Astrocyte (in vitro differentiated cells and primary cell): ENCODE measurements around the gene SEC11C. TPM values are rescaled to one million over a fixed set of nuclear protein-coding genes. Genes with fewer than 3 reads are reported as not detected.

Source experiments
- DNase-seq: peaks from one replicate; pipeline ENCODE4 v3.0.0-alpha.2; 2010; ENCODE audit warnings: low read depth
- FAIRE-seq: peaks from 2 replicates; lab custom pipeline; 2011; peaks lifted over from hg19 to GRCh38; lab: Jason Lieb, UNC
- H2AFZ ChIP-seq: 2 replicates; pipeline ENCODE4 v1.6.0; 2012; ENCODE audit warnings: low read depth, low read length, inconsistent platforms
- H3K27ac ChIP-seq: 2 replicates; pipeline ENCODE4 v1.5.1; 2011; ENCODE audit warnings: low read depth, low read length, inconsistent platforms
- H3K27me3 ChIP-seq: 2 replicates; pipeline ENCODE4 v1.6.0; 2011; ENCODE audit warnings: low read length, inconsistent platforms; ENCODE audit not compliant: insufficient read depth
- H3K36me3 ChIP-seq: 2 replicates; pipeline ENCODE4 v1.5.1; 2011; ENCODE audit warnings: low read length, inconsistent platforms; ENCODE audit not compliant: insufficient read depth
- H3K4me1 ChIP-seq: 2 replicates; pipeline ENCODE4 v1.5.1; 2011; ENCODE audit warnings: low read length, inconsistent platforms; ENCODE audit not compliant: insufficient read depth
- H3K4me2 ChIP-seq: 2 replicates; pipeline ENCODE4 v1.6.0; 2012; ENCODE audit warnings: low read length, inconsistent platforms
- H3K4me3 ChIP-seq: 2 replicates; pipeline ENCODE4 v1.5.1; 2011; ENCODE audit warnings: low read depth, mild to moderate bottlenecking, low read length, inconsistent platforms; ENCODE audit not compliant: insufficient read depth
- H3K79me2 ChIP-seq: 2 replicates; pipeline ENCODE4 v1.6.0; 2012; ENCODE audit warnings: mild to moderate bottlenecking, low read length, inconsistent platforms; ENCODE audit not compliant: insufficient read depth
- H3K9ac ChIP-seq: 2 replicates; pipeline ENCODE4 v1.6.0; 2012; ENCODE audit warnings: mild to moderate bottlenecking, low read length, inconsistent platforms
- H3K9me3 ChIP-seq: 2 replicates; pipeline ENCODE4 v1.5.1; 2012; ENCODE audit warnings: low read depth, mild to moderate bottlenecking, low read length, inconsistent platforms; ENCODE audit not compliant: insufficient read depth
- H4K20me1 ChIP-seq: 2 replicates; pipeline ENCODE4 v1.6.0; 2012; ENCODE audit warnings: low read length, inconsistent platforms; ENCODE audit not compliant: insufficient read depth
- H3K27ac Mint-ChIP-seq: one replicate; pipeline ENCODE4 v1.8.0; 2021; ENCODE audit warnings: mild to moderate bottlenecking, mixed read lengths; ENCODE audit not compliant: unreplicated experiment
- H3K27me3 Mint-ChIP-seq: one replicate; pipeline ENCODE4 v1.8.0; 2021; ENCODE audit warnings: low read depth, mixed read lengths; ENCODE audit not compliant: unreplicated experiment
- H3K36me3 Mint-ChIP-seq: one replicate; pipeline ENCODE4 v1.8.0; 2021; ENCODE audit warnings: low read depth, mixed read lengths; ENCODE audit not compliant: unreplicated experiment
- H3K4me1 Mint-ChIP-seq: one replicate; pipeline ENCODE4 v1.8.0; 2021; ENCODE audit warnings: low read depth, mixed read lengths; ENCODE audit not compliant: unreplicated experiment
- H3K4me3 Mint-ChIP-seq: one replicate; pipeline ENCODE4 v1.8.0; 2021; ENCODE audit warnings: mild to moderate bottlenecking, moderate library complexity, mixed read lengths; ENCODE audit not compliant: unreplicated experiment
- H3K9me3 Mint-ChIP-seq: one replicate; pipeline ENCODE4 v1.8.0; 2021; ENCODE audit warnings: mild to moderate bottlenecking, mixed read lengths; ENCODE audit not compliant: unreplicated experiment
- EZH2 ChIP-seq: IDR thresholded peaks from 2 replicates; pipeline ENCODE4 v1.6.1; 2012; ENCODE audit warnings: mild to moderate bottlenecking, low read length, inconsistent platforms; ENCODE audit not compliant: insufficient read depth
- total RNA-seq: library from RNA; stranded (reverse); gene quantifications from 2 replicates; pipeline ENCODE4 v1.2.1, GENCODE V29; 2021
- TF ChIP-seq, protein P1 (sequence below): IDR thresholded peaks from 2 replicates; pipeline ENCODE4 v1.5.1; 2011; ENCODE audit warnings: low read depth, mild to moderate bottlenecking, inconsistent platforms, low read length, moderate library complexity; ENCODE audit not compliant: insufficient read depth

SEC11C gene
- total RNA-seq, 1 donor from 2014 or later: 38.0 TPM

DNA sequence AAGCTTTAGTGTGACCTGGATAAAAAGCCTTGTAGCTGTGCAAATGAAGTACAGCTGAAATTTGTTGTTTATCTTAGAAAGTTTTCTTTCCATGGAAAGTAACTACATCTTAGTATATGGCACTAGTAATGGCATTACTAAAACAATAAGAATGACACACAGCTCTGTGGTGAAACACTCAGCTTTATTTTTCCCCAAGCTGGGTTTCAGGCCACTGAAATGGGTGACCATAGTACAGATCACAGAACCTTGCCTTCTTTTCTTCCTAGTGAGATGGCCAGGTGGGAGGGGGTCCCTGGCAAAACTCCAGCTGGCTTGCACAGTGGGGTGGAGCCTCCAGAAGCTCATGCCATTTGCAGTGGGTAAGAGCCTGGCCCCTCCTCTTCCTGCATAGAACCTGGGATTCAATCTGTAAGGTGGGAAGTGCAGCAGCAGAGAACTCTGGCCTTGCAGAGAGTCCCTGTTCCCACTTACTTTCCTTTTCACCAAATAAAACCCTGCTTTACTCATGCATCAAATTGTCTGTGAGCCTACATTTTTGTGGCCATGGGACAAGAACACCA, 62.7 kb downstream of the SEC11C start:
- DNase-seq: no peak
- H3K27me3 Mint-ChIP-seq: peaks cover 23% of the 10 kb centered on the region
- Histone ChIP-seq H3K36me3 (no peaks in the 10 kb centered on the region), H3K4me3 (no peak overlapping the region), H3K9ac (no peak overlapping the region), H3K9me3 (no peaks in the 10 kb centered on the region), H4K20me1 (no peaks in the 10 kb centered on the region), H3K79me2 (no peaks in the 10 kb centered on the region), H2AFZ (no peak overlapping the region), H3K4me1 (no peaks in the 10 kb centered on the region), H3K27me3 (peaks cover 40% of the 10 kb centered on the region), H3K27ac (no peak overlapping the region), H3K4me2 (no peak overlapping the region)
- TF ChIP-seq, protein P1, sequence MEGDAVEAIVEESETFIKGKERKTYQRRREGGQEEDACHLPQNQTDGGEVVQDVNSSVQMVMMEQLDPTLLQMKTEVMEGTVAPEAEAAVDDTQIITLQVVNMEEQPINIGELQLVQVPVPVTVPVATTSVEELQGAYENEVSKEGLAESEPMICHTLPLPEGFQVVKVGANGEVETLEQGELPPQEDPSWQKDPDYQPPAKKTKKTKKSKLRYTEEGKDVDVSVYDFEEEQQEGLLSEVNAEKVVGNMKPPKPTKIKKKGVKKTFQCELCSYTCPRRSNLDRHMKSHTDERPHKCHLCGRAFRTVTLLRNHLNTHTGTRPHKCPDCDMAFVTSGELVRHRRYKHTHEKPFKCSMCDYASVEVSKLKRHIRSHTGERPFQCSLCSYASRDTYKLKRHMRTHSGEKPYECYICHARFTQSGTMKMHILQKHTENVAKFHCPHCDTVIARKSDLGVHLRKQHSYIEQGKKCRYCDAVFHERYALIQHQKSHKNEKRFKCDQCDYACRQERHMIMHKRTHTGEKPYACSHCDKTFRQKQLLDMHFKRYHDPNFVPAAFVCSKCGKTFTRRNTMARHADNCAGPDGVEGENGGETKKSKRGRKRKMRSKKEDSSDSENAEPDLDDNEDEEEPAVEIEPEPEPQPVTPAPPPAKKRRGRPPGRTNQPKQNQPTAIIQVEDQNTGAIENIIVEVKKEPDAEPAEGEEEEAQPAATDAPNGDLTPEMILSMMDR: no peak
- no peak for TF ChIP-seq EZH2
- H3K36me3 Mint-ChIP-seq: no peaks in the 10 kb centered on the region
- H3K27ac Mint-ChIP-seq: no peak overlapping the region
- peaks cover 12% of the 10 kb centered on the region for H3K9me3 Mint-ChIP-seq
- FAIRE-seq: no peak
- H3K4me3 Mint-ChIP-seq: no peak overlapping the region
- no peaks in the 10 kb centered on the region for H3K4me1 Mint-ChIP-seq

DNA sequence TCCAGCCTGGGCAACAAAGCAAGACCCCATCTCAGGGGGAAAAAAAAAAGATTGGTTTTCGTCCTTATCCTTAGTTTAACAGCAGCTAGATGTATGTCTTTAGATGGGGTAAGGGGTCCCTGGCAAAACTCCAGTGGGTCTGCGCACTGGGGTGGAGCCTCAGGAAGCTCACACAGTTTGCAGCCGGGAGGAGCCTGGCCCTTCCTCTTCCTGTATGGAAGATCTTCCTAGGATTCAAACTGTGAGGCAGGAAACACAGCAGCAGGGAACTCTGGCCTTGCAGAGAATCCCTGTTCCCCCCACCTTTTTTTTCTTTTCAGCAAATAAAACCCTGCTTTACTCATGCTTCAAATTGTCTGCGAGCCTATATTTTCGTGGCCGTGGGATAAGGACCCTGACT, 67.8 kb downstream of the SEC11C start:
- H3K4me3 Mint-ChIP-seq: no peak overlapping the region
- DNase-seq: no peak
- peaks cover 19% of the 10 kb centered on the region for H3K27me3 Mint-ChIP-seq
- no peaks in the 10 kb centered on the region for H3K36me3 Mint-ChIP-seq
- H2AFZ ChIP-seq: no peak overlapping the region
- no peak overlapping the region for H3K4me2 ChIP-seq
- H3K9me3 ChIP-seq: no peaks in the 10 kb centered on the region
- no peaks in the 10 kb centered on the region for H3K79me2 ChIP-seq
- no peaks in the 10 kb centered on the region for H3K4me1 ChIP-seq
- FAIRE-seq: no peak
- H3K27ac ChIP-seq: no peak overlapping the region
- H4K20me1 ChIP-seq: no peaks in the 10 kb centered on the region
- H3K9ac ChIP-seq: no peak overlapping the region
- no peak overlapping the region for H3K4me3 ChIP-seq
- H3K4me1 Mint-ChIP-seq: peaks cover 6% of the 10 kb centered on the region
- TF ChIP-seq EZH2: no peak
- TF ChIP-seq, protein P1: no peak
- peaks cover 28% of the 10 kb centered on the region for H3K27me3 ChIP-seq
- H3K27ac Mint-ChIP-seq: no peak overlapping the region
- H3K9me3 Mint-ChIP-seq: peaks cover 6% of the 10 kb centered on the region
- H3K36me3 ChIP-seq: no peaks in the 10 kb centered on the region

Other genes starting within 250 kb of the SEC11C start
- not detected in 2 replicates for gene GRP, start 80.3 kb downstream of the SEC11C start, total RNA-seq
- not detected in 2 replicates for gene RAX, start 133.6 kb downstream of the SEC11C start, total RNA-seq
- not detected in 2 replicates for gene CPLX4, start 178.8 kb downstream of the SEC11C start, total RNA-seq
- 123 and 141 TPM in 2 replicates for gene LMAN1, start 219.4 kb downstream of the SEC11C start, total RNA-seq